Upper lobe of left lung (tissue), 6 donors: ENCODE measurements around the gene TMEM225B. TPM values are rescaled to one million over a fixed set of nuclear protein-coding genes. Genes with fewer than 3 reads are reported as not detected.

Experiments used
- ATAC-seq, 2 donors: fragments of 200-7000 bp; cut with Tn5 transposase; one replicate each; pipeline ENCODE4 v1.9.1; 2022; ENCODE audit warnings: mild to moderate bottlenecking in 2 of 2, moderate library complexity in 2 of 2; ENCODE audit not compliant: low FRiP score in 2 of 2
- DNase-seq, 2 donors: peaks; one replicate each; pipeline ENCODE4 v3.0.0-alpha.2; 2019 to 2020
- H3K27ac ChIP-seq, 4 donors: fragments of 200-600 bp; sonication (generic); one replicate each; pipeline ENCODE4 v1.5.1; 2016 to 2019
- H3K27me3 ChIP-seq, 4 donors: fragments of 200-600 bp; sonication (generic); one replicate each; pipeline ENCODE4 v1.5.1; 2017 to 2019
- H3K36me3 ChIP-seq, 4 donors: fragments of 200-600 bp; sonication (generic); one replicate each; pipeline ENCODE4 v1.5.1; 2016 to 2019
- H3K4me1 ChIP-seq, 4 donors: fragments of 200-600 bp; sonication (generic); one replicate each; pipeline ENCODE4 v1.5.1; 2018 to 2019
- H3K4me3 ChIP-seq, 4 donors: fragments of 200-600 bp; sonication (generic); one replicate each; pipeline ENCODE4 v1.5.1; 2017 to 2019; ENCODE audit warnings: mild to moderate bottlenecking in 2 of 4, moderate library complexity in 1 of 4
- H3K9me3 ChIP-seq, 4 donors: fragments of 200-600 bp; sonication (generic); one replicate each; pipeline ENCODE4 v1.5.1; 2018 to 2019
- CTCF ChIP-seq, 6 experiments: fragments of 450-650 bp in 4 of 6; fragments of 200-600 bp in 2 of 6; sonication (generic) in 2 of 6; IDR thresholded peaks; one replicate each; pipeline ENCODE4 v1.5.1; 2016 to 2019; ENCODE audit warnings: antibody characterized with exemption in 6 of 6
- EP300 ChIP-seq, 4 donors: sonication (generic); formaldehyde crosslinking; IDR thresholded peaks; one replicate each; pipeline ENCODE4 v1.5.1; 2017; ENCODE audit warnings: antibody characterized with exemption in 4 of 4, control low read depth in 2 of 4
- POLR2A ChIP-seq, 4 donors: fragments of 450-650 bp; IDR thresholded peaks; one replicate each; pipeline ENCODE4 v1.5.1; 2016 to 2017; ENCODE audit warnings: antibody characterized with exemption in 4 of 4, mild to moderate bottlenecking in 2 of 4
- POLR2AphosphoS5 ChIP-seq, 2 donors: sonication (generic); formaldehyde crosslinking; IDR thresholded peaks; one replicate each; pipeline ENCODE4 v1.5.1; 2017; ENCODE audit warnings: antibody characterized with exemption in 2 of 2
- WGBS, 2 donors: methylation state at CpG; one replicate each; pipeline ENCODE4 v1.1.5; 2017 to 2018; 5-methylcytosine and 5-hydroxymethylcytosine counted together
- total RNA-seq, 6 donors: library from RNA; depleted of rRNA in 4 of 6; stranded (reverse); fragments of >200 nt in 4 of 6; gene quantifications; one replicate each; pipeline versions ENCODE4 v1.1.0 to v1.2.1, GENCODE V29; 2016 to 2021
- donor health status: DM: no; HTN: no; CAD: no; lungs with moderate emphysema.
- donor health status: DM: no; HTN: yes; CAD: no; lungs with severe emphysema.

Gene TMEM225B
- total RNA-seq, 6 donors from 2014 or later: 0.59 to 3.1 (median 0.91) TPM; not detected in 1

GRCh38 chr7:99553039-99553438 lies 45.0 kb upstream of the TMEM225B start:
- ATAC-seq (no peak), DNase-seq (no peak)
- H3K9me3 ChIP-seq: peaks cover 0 to 2% (median 0%) of the 10 kb centered on the region in 4 donors
- peaks cover 0 to 19% (median 2%) of the 10 kb centered on the region in 4 donors for H3K36me3 ChIP-seq
- H3K4me3 ChIP-seq: no peak overlapping the region
- no peak overlapping the region for H3K27ac ChIP-seq
- peaks cover 20 to 36% (median 23%) of the 10 kb centered on the region in 4 donors for H3K4me1 ChIP-seq
- H3K27me3 ChIP-seq: no peaks in the 10 kb centered on the region
- TF ChIP-seq EP300 (IDR thresholded peaks at IDR 0.05) (no peak), POLR2A (IDR thresholded peaks at IDR 0.05) (no peak), CTCF (IDR thresholded peaks at IDR 0.05) (no peak), POLR2AphosphoS5 (IDR thresholded peaks at IDR 0.05) (no peak)
- 93 to 96% methylated on average over 4 of the region's 4 CpGs for WGBS, 2 donors

- Histone ChIP-seq H3K36me3 (peaks cover 0 to 15% (median 1%) of the 10 kb centered on the region in 4 donors), H3K4me1 (peaks cover 25 to 45% (median 28%) of the 10 kb centered on the region in 4 donors), H3K27me3 (no peaks in the 10 kb centered on the region), H3K27ac (no peak overlapping the region), H3K9me3 (no peaks in the 10 kb centered on the region), H3K4me3 (no peak overlapping the region)
- 86 to 89% methylated on average over 2 of the region's 2 CpGs for WGBS, 2 donors
- TF ChIP-seq POLR2A (IDR thresholded peaks at IDR 0.05) (no peak), CTCF (IDR thresholded peaks at IDR 0.05) (no peak), EP300 (IDR thresholded peaks at IDR 0.05) (no peak), POLR2AphosphoS5 (IDR thresholded peaks at IDR 0.05) (no peak)
- DNase-seq (no peak), ATAC-seq (no peak)
Measured at GRCh38 chr7:99554939-99555338, 43.1 kb upstream of the TMEM225B start.

GRCh38 chr7:99557196-99557607 lies 40.9 kb upstream of the TMEM225B start:
- Histone ChIP-seq H3K4me1 (peaks cover 27 to 46% (median 29%) of the 10 kb centered on the region in 4 donors), H3K27ac (peak overlapping the region; percentile 98 to 100 (median 99)), H3K9me3 (no peaks in the 10 kb centered on the region), H3K4me3 (peak overlapping the region in 3 of 4 donors; percentile 80 to 87 (median 81)), H3K27me3 (no peaks in the 10 kb centered on the region), H3K36me3 (peaks cover 9 to 36% (median 20%) of the 10 kb centered on the region in 4 donors)
- TF ChIP-seq POLR2AphosphoS5 (IDR thresholded peaks at IDR 0.05) (no peak), EP300 (IDR thresholded peaks at IDR 0.05) (no peak), CTCF (IDR thresholded peaks at IDR 0.05) (no peak)
- DNase-seq (no peak), ATAC-seq (no peak)
- 67 to 68% methylated on average over 4 of the region's 4 CpGs for WGBS, 2 donors

- Histone ChIP-seq H3K36me3 (peaks cover 15 to 43% (median 24%) of the 10 kb centered on the region in 4 donors), H3K4me1 (peaks cover 23 to 46% (median 28%) of the 10 kb centered on the region in 4 donors), H3K27ac (peak overlapping the region; percentile 98 to 100 (median 99)), H3K4me3 (peak overlapping the region; percentile 78 to 87 (median 80)), H3K9me3 (no peaks in the 10 kb centered on the region), H3K27me3 (no peaks in the 10 kb centered on the region)
- ATAC-seq (peak; percentile 82 to 87), DNase-seq (no peak)
- 0 to 3% methylated on average over 17 of the region's 17 CpGs for WGBS, 2 donors
- TF ChIP-seq CTCF (IDR thresholded peaks at IDR 0.05): no peak
- no peak for TF ChIP-seq POLR2A (IDR thresholded peaks at IDR 0.05)
- no peak for TF ChIP-seq EP300 (IDR thresholded peaks at IDR 0.05)
- TF ChIP-seq POLR2AphosphoS5 (IDR thresholded peaks at IDR 0.05): no peak
Measured at GRCh38 chr7:99557940-99558305, 40.1 kb upstream of the TMEM225B start.
